ENCODE data around the gene PLEKHG2. TPM values are rescaled to one million over a fixed set of nuclear protein-coding genes. Genes with fewer than 3 reads are reported as not detected.
A peak's percentile ranks its signal among the peaks of the same experiment; 100 is the strongest.

The PLEKHG2 gene
- total and polyA plus RNA-seq, 4 donors = 2.1 to 4.5 (median 3.0) TPM

- TF ChIP-seq EGR1 (IDR thresholded peaks at IDR 0.05; ENCODE audit: low read depth in 2 of 2) = peak in 1 of 2 donors; percentile 24
- no peak for TF ChIP-seq REST (IDR thresholded peaks at IDR 0.05)
- Histone ChIP-seq H3K9me3 (ENCODE audit: control insufficient read depth in 4 of 4, low read length in 3 of 4) (no peaks in the 10 kb centered on the region), H3K27ac (ENCODE audit: low read depth in 1 of 2, low read length in 2 of 2) (peak overlapping the region; percentile 94 to 95), H3K36me3 (ENCODE audit: control insufficient read depth in 4 of 4, insufficient read depth in 3 of 4, low read depth in 1 of 4, low read length in 3 of 4) (peaks cover 0 to 9% (median 0%) of the 10 kb centered on the region in 4 donors), H3K27me3 (ENCODE audit: control insufficient read depth in 4 of 4, insufficient read depth in 4 of 4, low read length in 3 of 4) (no peaks in the 10 kb centered on the region), H3K4me3 (ENCODE audit: low read depth in 1 of 3, low read length in 3 of 3) (peak overlapping the region; percentile 57 to 94 (median 65)), H3K9ac (ENCODE audit: low read depth in 1 of 2, low read length in 2 of 2) (peak overlapping the region; percentile 59 to 75), H3K4me1 (ENCODE audit: control insufficient read depth in 4 of 4, insufficient read depth in 4 of 4, low read length in 3 of 4) (peaks cover 11 to 29% (median 19%) of the 10 kb centered on the region in 4 donors)
- 13% methylated on average over 22 of the region's 22 CpGs for whole genome bisulfite sequencing
- DNase-seq (ENCODE audit: low spot score) = no peak
These were observed 6.4 kb upstream of the PLEKHG2 start for GRCh38 chr19:39405958-39406655.

- H3K9ac ChIP-seq (ENCODE audit: low read depth in 1 of 2, low read length in 2 of 2) = peak within 1 kb of the TSS; percentile 98 to 99
- TF ChIP-seq FOXA2 (IDR thresholded peaks at IDR 0.05) = no peak
- peak; percentile 3 to 51 for TF ChIP-seq EGR1 (IDR thresholded peaks at IDR 0.05; ENCODE audit: low read depth in 2 of 2)
- TF ChIP-seq HNF4G (IDR thresholded peaks at IDR 0.05) = no peak
- TF ChIP-seq REST (IDR thresholded peaks at IDR 0.05) = peak; percentile 29
- TF ChIP-seq RXRA (IDR thresholded peaks at IDR 0.05) = peak in 1 of 2 donors; percentile 24
- peak; percentile 37 for TF ChIP-seq SP1 (IDR thresholded peaks at IDR 0.05)
- no peak for TF ChIP-seq RAD21 (IDR thresholded peaks at IDR 0.05)
- no peak for TF ChIP-seq ATF3 (IDR thresholded peaks at IDR 0.05)
- peak in 1 of 2 donors; percentile 20 for TF ChIP-seq GABPA (IDR thresholded peaks at IDR 0.05 in 1 of 2, conservative IDR thresholded peaks at IDR 0.05 in 1 of 2)
- TF ChIP-seq JUND (IDR thresholded peaks at IDR 0.05) = peak in 1 of 2 donors; percentile 34
- TF ChIP-seq TAF1 (conservative IDR thresholded peaks at IDR 0.05) = peak; percentile 75
- TF ChIP-seq NR2F2 (IDR thresholded peaks at IDR 0.05) = peak; percentile 38
- TF ChIP-seq HNF4A (conservative IDR thresholded peaks at IDR 0.05) = peak in 1 of 2 donors; percentile 9
- peak; percentile 43 for TF ChIP-seq MAX (IDR thresholded peaks at IDR 0.05)
- TF ChIP-seq FOXA1 (IDR thresholded peaks at IDR 0.05) = no peak
- TF ChIP-seq CTCF (IDR thresholded peaks at IDR 0.05; ENCODE audit: low read depth, low read length, missing input control) = no peak
- peak; percentile 17 for TF ChIP-seq ZBTB33 (IDR thresholded peaks at IDR 0.05)
- peak; percentile 72 for TF ChIP-seq YY1 (IDR thresholded peaks at IDR 0.05)
- H3K4me3 ChIP-seq (ENCODE audit: low read depth in 1 of 3, low read length in 3 of 3) = peak within 1 kb of the TSS; percentile 89 to 95 (median 94)
- no peaks in the 10 kb centered on the region for H3K9me3 ChIP-seq (ENCODE audit: control insufficient read depth in 4 of 4, low read length in 3 of 4)
- DNase-seq (ENCODE audit: low spot score) = peak; percentile 88
- no peaks in the 10 kb centered on the region for H3K27me3 ChIP-seq (ENCODE audit: control insufficient read depth in 4 of 4, insufficient read depth in 4 of 4, low read length in 3 of 4)
- H3K36me3 ChIP-seq (ENCODE audit: control insufficient read depth in 4 of 4, insufficient read depth in 3 of 4, low read depth in 1 of 4, low read length in 3 of 4) = peaks cover 0 to 9% (median 0%) of the 10 kb centered on the region in 4 donors
- H3K4me1 ChIP-seq (ENCODE audit: control insufficient read depth in 4 of 4, insufficient read depth in 4 of 4, low read length in 3 of 4) = peaks cover 10 to 29% (median 18%) of the 10 kb centered on the region in 4 donors
- WGBS = under 1% methylated on average over 56 of the region's 56 CpGs
- peak within 1 kb of the TSS; percentile 94 to 95 for H3K27ac ChIP-seq (ENCODE audit: low read depth in 1 of 2, low read length in 2 of 2)
These were observed 5.6 kb upstream of the PLEKHG2 start, which contains the start of gene ZFP36 for GRCh38 chr19:39406656-39407409. ZFP36 (plus strand) TSS chr19:39406847; CDS start chr19:39406905, 58 bp downstream.
